Measurements from ENCODE around the gene MRNIP.

The MRNIP gene

GRCh38 chr5:179819296-179820126 is 39.1 kb downstream of the MRNIP start:
- DNase-seq, result peak; percentile 33

DNA sequence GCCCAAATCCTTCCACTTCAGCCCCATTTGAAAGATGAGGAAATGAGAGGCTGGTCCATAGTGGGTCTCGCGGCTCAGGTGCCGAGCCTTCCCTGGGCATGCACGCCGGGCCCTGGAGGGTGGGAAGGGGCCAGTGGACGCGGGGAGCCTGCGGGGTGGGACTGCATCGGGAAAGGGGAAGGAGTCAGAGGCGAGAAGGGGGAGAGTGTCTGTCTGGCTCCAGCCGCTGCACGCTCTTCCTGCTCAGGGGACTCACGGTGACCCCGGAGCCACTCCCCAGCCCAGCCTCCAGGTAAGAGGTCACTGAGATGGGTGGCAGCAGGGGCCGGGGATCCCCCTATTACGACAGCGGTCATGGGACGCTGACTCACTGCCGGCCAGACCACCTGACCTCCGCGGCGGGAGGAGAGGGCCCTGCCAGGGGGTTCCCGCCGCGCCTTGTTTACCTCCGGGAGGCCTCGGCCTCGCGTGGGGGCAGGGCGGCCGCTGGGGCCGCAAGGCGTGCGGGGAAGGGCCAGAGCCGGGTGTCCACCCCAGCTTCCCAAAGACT is 39.8 kb downstream of the MRNIP start:
- DNase-seq, result peak; percentile 49

- peak; percentile 29 for DNase-seq
Observed at GRCh38 chr5:179817890-179818745, 40.5 kb downstream of the MRNIP start.

GRCh38 chr5:179817470-179817840 is 41.2 kb downstream of the MRNIP start:
- no peak for DNase-seq

GRCh38 chr5:179816796-179817469 is 41.7 kb downstream of the MRNIP start:
- no peak for DNase-seq

- DNase-seq, result no peak
Observed at GRCh38 chr5:179816401-179816795, 42.2 kb downstream of the MRNIP start.

DNA sequence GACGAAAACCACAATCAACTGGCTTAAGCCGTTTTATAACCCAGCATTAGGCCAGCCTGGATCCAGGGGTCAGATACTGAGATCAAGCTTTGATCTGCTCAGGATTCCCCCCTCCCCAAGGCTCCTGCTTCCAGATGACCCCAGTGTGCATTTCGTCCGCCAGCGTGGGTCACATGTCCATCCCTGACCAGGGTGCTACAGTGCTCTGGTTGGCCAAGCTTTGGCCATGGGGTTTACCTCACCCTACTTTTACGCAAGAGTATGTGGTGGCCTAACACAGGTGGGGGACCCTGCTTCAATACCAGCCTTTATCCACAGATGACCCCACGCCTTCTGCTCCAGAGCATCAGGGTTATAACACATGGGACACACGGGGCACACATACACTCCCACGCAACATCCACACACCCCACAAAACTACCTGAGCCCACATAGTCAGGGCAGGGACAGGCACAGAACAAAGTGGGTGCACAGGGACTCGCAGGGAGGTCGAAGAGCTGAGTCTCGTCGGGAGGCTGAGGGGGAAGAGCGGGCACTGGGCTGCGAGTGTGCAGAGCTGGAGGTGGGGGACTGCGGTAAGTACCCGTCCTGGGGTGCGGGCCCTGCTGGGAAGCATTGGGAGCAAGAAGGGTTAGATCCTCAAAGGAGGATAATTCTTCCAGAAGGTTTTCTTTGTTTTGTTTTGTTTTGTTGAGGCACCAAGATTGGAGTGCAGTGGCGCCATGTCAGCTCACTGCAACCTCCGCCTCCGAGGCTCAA is 42.9 kb downstream of the MRNIP start:
- DNase-seq, result no peak

- no peak for DNase-seq
Observed at GRCh38 chr5:179814090-179814489, 44.5 kb downstream of the MRNIP start.

- DNase-seq, result no peak
Observed at GRCh38 chr5:179812997-179813607, 45.5 kb downstream of the MRNIP start.

GRCh38 chr5:179812135-179812825 is 46.3 kb downstream of the MRNIP start:
- DNase-seq, result no peak

DNA sequence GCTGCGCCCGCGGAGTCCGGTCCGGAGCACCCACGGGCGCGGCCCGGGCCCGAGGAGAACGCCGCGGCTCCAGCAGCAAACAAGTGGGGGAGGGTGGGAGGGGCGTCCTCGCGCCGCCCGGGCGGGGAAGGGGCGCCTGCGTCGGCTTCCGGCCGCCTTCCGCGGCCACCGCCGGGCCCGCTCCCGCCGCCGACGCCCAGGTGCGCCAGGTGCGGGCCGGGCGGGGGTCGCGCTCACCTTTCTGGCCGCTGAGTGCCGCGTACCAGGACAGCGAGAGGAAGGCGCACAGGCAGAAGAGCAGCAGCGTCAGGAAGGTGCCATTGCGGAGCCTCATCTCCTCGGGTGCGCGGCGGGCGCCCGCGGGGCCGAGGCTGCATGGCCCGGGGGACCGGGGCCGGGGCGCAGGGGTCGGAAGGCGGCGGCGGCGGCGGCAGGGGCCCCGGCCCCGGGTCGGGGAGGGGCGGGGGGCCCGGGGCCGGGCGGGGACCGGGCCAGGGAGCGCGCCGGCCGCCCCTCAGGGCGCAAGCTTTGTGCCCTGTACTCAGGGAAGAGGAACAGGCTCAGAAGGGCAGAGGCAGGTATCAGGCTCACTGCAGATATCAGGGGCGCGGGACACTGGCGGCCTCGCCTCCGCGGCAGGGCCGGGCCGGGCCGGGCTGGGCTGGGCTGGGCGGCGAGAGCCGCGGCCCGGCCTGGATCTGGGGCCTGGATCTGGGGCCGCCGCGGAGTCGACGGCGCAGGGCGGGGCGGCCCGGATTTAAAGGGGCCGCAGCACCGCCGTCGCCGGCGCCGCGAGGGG is 52.2 kb downstream of the MRNIP start, which contains the start of gene MGAT4B:
Gene MGAT4B, minus strand, starts transcription at position 617 of the 799 bp plus-strand sequence. Its CDS starts 283 bp downstream, at position 334.
- DNase-seq, result peak; percentile 72

- DNase-seq, result peak; percentile 36
Observed at GRCh38 chr5:179805529-179806249, 52.9 kb downstream of the MRNIP start.

- no peak for DNase-seq
Observed at GRCh38 chr5:179805070-179805528, 53.5 kb downstream of the MRNIP start.

- DNase-seq, result no peak
Observed at GRCh38 chr5:179804555-179804947, 54.1 kb downstream of the MRNIP start.

DNA sequence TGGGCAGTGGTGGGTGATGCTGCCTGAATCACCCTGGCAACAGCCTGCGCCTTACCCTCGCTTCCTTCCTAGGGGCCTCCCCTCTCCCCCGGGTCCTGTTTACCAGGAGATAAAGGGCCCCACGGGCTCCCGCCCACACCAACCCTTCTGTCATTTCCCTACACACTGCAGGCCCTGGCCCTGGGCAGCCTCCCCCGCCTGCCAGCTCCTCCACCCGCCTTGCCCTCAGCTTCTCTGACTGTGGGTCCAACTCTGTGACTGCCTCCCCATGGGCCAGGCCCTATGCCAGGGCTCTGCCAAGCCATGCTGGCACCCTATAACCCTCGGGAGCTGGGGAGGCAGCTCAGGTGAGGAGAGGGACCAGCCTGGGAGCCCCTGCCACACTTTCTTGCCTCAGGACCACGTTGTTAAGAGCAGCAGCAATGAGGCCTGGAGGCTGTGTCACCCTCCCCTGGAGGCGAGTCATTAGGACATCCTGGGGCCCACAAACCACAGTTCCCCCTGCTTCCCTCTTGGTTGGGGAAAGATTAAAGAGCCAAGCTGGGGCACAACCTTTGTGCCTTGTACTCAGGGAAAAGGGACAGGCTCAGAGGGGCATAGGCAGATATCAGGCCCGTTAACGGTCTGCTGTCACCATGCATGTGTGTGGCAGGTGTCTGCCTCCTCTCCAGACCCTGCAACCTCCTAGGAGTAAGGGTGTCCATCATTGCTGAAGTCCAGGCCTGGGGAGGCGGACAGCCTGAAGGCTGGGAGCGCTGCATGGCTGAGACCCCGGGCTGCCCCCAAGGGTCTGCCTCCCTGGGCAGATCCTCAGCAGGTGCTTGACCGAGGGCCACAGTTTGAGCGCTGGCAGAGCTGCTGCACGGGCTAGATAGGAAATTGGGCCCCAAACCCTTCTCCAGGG is 54.7 kb downstream of the MRNIP start:
- no peak for DNase-seq

DNA sequence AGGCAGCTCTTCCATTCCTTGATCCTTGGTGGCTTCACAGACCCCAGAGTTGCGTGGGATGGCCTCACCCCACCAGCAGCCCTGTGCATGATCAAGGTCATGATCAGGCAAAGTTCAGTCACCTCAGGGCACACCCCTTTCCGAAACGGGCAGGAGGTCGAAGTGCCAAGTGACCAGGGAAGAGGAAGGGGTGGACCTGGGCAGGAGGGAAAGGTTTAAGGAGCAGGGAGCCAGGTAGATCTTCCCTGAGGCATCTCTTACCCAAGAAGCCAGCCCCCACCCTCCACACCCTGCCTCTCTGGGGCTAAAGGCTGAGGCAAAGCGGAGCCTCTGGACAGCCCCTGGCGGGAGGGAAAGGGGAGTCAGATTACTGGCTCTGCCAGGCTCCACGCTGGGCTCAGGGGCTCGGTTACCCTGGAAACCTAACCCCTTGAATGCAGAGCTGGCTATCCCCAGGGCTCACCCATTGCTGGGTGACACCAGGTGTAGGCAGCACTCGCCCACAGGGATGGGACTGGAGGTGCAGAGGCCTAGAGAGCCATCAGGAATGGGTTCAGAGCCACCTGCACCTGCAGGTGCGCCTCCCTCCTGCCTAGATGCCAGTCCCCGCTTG is 55.6 kb downstream of the MRNIP start:
- DNase-seq, result no peak

DNA sequence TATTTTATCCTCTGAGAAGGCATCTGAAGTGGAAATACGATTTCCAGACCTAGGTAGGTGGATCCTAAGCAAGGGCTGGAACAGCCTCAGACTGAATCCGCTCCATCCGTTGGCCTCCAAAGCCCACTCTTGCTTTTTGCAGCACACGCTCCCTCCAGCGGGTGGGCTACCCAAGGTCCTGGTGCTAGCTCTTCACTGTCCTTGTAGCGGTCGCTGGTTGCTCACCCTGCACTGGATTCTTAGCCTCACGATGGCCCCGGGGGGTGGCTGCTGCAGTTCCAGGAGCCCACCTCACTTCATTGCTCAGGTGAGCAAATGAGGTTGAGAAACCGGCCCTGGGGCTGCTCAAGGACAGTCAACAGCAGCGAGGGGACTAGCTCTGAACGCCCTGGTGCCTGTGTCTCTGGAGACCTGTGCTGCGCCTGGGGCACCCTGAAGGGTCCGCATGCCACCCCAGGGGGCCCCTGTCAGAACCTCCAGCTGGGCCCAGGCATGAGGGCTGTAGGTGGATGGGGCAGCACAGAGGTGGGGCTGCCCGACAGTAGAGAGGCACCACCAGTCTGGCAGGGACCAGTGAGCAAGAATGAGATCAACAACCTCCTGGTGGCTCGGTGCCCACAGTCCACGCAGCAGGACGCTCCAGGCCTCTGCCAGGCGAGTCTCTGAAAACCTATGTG is 56.3 kb downstream of the MRNIP start:
- DNase-seq, result no peak
